ENCODE data around the gene WNK3.

Gene WNK3

DNA sequence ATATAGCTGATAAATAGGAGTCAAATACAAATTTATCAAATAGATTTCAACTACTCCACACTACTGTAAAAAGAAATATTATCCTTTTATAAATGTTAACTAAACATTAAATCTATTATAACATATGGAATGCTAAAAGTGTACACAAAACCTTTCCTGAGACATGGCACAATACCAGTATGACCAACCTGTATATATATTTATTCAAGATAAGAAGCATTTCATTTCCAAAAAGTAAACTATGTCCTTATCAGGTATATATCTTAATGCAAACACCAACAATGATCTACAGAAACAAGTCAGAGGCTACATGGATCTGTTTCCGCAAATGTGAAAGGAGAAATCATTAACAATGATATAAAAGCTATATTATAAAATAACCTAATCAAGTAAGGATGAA lies 37.8 kb downstream of the WNK3 start:
- Histone ChIP-seq H3K27ac (ENCODE audit: insufficient read depth, low read length, poor library complexity, severe bottlenecking) (no peak overlapping the region), H3K36me3 (ENCODE audit: control insufficient read depth, insufficient read depth, low read length) (no peaks in the 10 kb centered on the region), H3K27me3 (replicated peaks; ENCODE audit: control insufficient read depth, insufficient read depth, low read length, poor library complexity, severe bottlenecking) (no peaks in the 10 kb centered on the region), H3K4me3 (ENCODE audit: insufficient read depth, low read depth, low read length, poor library complexity, severe bottlenecking) (no peak overlapping the region), H3K4me1 (ENCODE audit: control insufficient read depth, insufficient read depth, low read length, poor library complexity, severe bottlenecking) (no peaks in the 10 kb centered on the region), H3K9me3 (ENCODE audit: control insufficient read depth, low read length) (no peaks in the 10 kb centered on the region)
- DNase-seq, result no peak

GRCh38 chrX:54306379-54306778 lies 51.5 kb downstream of the WNK3 start:
- Histone ChIP-seq H3K9me3 (ENCODE audit: control insufficient read depth, low read length) (no peaks in the 10 kb centered on the region), H3K36me3 (ENCODE audit: control insufficient read depth, insufficient read depth, low read length) (no peaks in the 10 kb centered on the region), H3K4me1 (ENCODE audit: control insufficient read depth, insufficient read depth, low read length, poor library complexity, severe bottlenecking) (no peaks in the 10 kb centered on the region), H3K27ac (ENCODE audit: insufficient read depth, low read length, poor library complexity, severe bottlenecking) (no peak overlapping the region), H3K27me3 (replicated peaks; ENCODE audit: control insufficient read depth, insufficient read depth, low read length, poor library complexity, severe bottlenecking) (no peaks in the 10 kb centered on the region), H3K4me3 (ENCODE audit: insufficient read depth, low read depth, low read length, poor library complexity, severe bottlenecking) (no peak overlapping the region)
- DNase-seq, result no peak

- H3K36me3 ChIP-seq (ENCODE audit: control insufficient read depth, insufficient read depth, low read length), result no peaks in the 10 kb centered on the region
- no peaks in the 10 kb centered on the region for H3K4me1 ChIP-seq (ENCODE audit: control insufficient read depth, insufficient read depth, low read length, poor library complexity, severe bottlenecking)
- no peaks in the 10 kb centered on the region for H3K9me3 ChIP-seq (ENCODE audit: control insufficient read depth, low read length)
- no peak overlapping the region for H3K4me3 ChIP-seq (ENCODE audit: insufficient read depth, low read depth, low read length, poor library complexity, severe bottlenecking)
- no peak overlapping the region for H3K27ac ChIP-seq (ENCODE audit: insufficient read depth, low read length, poor library complexity, severe bottlenecking)
- no peak for DNase-seq
- H3K27me3 ChIP-seq (replicated peaks; ENCODE audit: control insufficient read depth, insufficient read depth, low read length, poor library complexity, severe bottlenecking), result no peaks in the 10 kb centered on the region
Observed at GRCh38 chrX:54301516-54301915, 56.3 kb downstream of the WNK3 start.

DNA sequence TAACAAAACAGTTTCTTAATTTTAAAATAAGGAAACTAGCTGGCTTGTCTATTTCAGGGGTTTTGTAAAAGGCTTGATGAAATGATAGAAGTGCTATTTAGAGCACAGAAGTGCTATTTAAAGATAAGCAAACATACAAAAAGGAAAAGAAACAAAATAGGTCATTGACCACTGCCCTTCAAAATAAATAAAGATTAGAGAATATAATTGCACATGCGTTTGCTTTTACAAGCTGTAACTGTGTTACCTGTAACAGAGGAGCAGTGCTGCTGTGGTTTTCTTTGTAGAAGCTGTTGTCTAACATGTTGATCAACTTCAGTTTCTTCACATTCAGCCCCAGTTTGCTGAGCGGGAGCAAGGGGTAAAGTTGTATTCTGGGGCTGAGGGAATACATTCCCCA lies 63.5 kb downstream of the WNK3 start:
- Histone ChIP-seq H3K9me3 (ENCODE audit: control insufficient read depth, low read length) (no peaks in the 10 kb centered on the region), H3K27ac (ENCODE audit: insufficient read depth, low read length, poor library complexity, severe bottlenecking) (no peak overlapping the region), H3K4me3 (ENCODE audit: insufficient read depth, low read depth, low read length, poor library complexity, severe bottlenecking) (no peak overlapping the region), H3K4me1 (ENCODE audit: control insufficient read depth, insufficient read depth, low read length, poor library complexity, severe bottlenecking) (no peaks in the 10 kb centered on the region), H3K27me3 (replicated peaks; ENCODE audit: control insufficient read depth, insufficient read depth, low read length, poor library complexity, severe bottlenecking) (no peaks in the 10 kb centered on the region), H3K36me3 (ENCODE audit: control insufficient read depth, insufficient read depth, low read length) (no peaks in the 10 kb centered on the region)
- no peak for DNase-seq

DNA sequence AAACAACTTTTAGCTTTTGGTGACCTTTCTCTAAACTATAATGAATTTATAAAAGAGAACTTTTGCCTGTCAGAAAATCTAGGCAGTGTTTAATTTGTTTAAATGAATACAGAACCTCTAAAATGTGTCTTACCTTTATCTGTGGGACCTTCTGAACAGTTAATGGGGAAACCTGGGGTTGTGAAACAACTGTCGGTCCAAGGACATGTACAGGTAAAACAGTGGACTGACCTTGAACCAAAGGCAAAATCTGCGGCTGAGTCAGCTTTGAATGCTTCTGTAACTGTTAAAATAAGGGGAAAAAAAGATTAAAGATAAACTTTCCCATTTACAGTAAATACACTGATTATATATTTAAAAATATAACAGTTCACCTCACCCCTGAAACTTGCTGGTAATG lies 65.1 kb downstream of the WNK3 start:
- H3K36me3 ChIP-seq (ENCODE audit: control insufficient read depth, insufficient read depth, low read length), result no peaks in the 10 kb centered on the region
- H3K4me1 ChIP-seq (ENCODE audit: control insufficient read depth, insufficient read depth, low read length, poor library complexity, severe bottlenecking), result no peaks in the 10 kb centered on the region
- no peaks in the 10 kb centered on the region for H3K27me3 ChIP-seq (replicated peaks; ENCODE audit: control insufficient read depth, insufficient read depth, low read length, poor library complexity, severe bottlenecking)
- DNase-seq, result no peak
- no peak overlapping the region for H3K4me3 ChIP-seq (ENCODE audit: insufficient read depth, low read depth, low read length, poor library complexity, severe bottlenecking)
- H3K9me3 ChIP-seq (ENCODE audit: control insufficient read depth, low read length), result no peaks in the 10 kb centered on the region
- H3K27ac ChIP-seq (ENCODE audit: insufficient read depth, low read length, poor library complexity, severe bottlenecking), result no peak overlapping the region

GRCh38 chrX:54291758-54292157 lies 66.1 kb downstream of the WNK3 start:
- Histone ChIP-seq H3K27me3 (replicated peaks; ENCODE audit: control insufficient read depth, insufficient read depth, low read length, poor library complexity, severe bottlenecking) (no peaks in the 10 kb centered on the region), H3K4me1 (ENCODE audit: control insufficient read depth, insufficient read depth, low read length, poor library complexity, severe bottlenecking) (no peaks in the 10 kb centered on the region), H3K27ac (ENCODE audit: insufficient read depth, low read length, poor library complexity, severe bottlenecking) (no peak overlapping the region), H3K9me3 (ENCODE audit: control insufficient read depth, low read length) (no peaks in the 10 kb centered on the region), H3K4me3 (ENCODE audit: insufficient read depth, low read depth, low read length, poor library complexity, severe bottlenecking) (no peak overlapping the region), H3K36me3 (ENCODE audit: control insufficient read depth, insufficient read depth, low read length) (no peaks in the 10 kb centered on the region)
- DNase-seq, result no peak

GRCh38 chrX:54288968-54289367 lies 68.9 kb downstream of the WNK3 start:
- Histone ChIP-seq H3K9me3 (ENCODE audit: control insufficient read depth, low read length) (no peaks in the 10 kb centered on the region), H3K4me1 (ENCODE audit: control insufficient read depth, insufficient read depth, low read length, poor library complexity, severe bottlenecking) (no peaks in the 10 kb centered on the region), H3K36me3 (ENCODE audit: control insufficient read depth, insufficient read depth, low read length) (no peaks in the 10 kb centered on the region), H3K27me3 (replicated peaks; ENCODE audit: control insufficient read depth, insufficient read depth, low read length, poor library complexity, severe bottlenecking) (no peaks in the 10 kb centered on the region), H3K27ac (ENCODE audit: insufficient read depth, low read length, poor library complexity, severe bottlenecking) (no peak overlapping the region), H3K4me3 (ENCODE audit: insufficient read depth, low read depth, low read length, poor library complexity, severe bottlenecking) (no peak overlapping the region)
- DNase-seq, result no peak

- H3K4me1 ChIP-seq (ENCODE audit: control insufficient read depth, insufficient read depth, low read length, poor library complexity, severe bottlenecking), result no peaks in the 10 kb centered on the region
- H3K27me3 ChIP-seq (replicated peaks; ENCODE audit: control insufficient read depth, insufficient read depth, low read length, poor library complexity, severe bottlenecking), result no peaks in the 10 kb centered on the region
- no peak overlapping the region for H3K27ac ChIP-seq (ENCODE audit: insufficient read depth, low read length, poor library complexity, severe bottlenecking)
- no peaks in the 10 kb centered on the region for H3K9me3 ChIP-seq (ENCODE audit: control insufficient read depth, low read length)
- no peak overlapping the region for H3K4me3 ChIP-seq (ENCODE audit: insufficient read depth, low read depth, low read length, poor library complexity, severe bottlenecking)
- DNase-seq, result no peak
- H3K36me3 ChIP-seq (ENCODE audit: control insufficient read depth, insufficient read depth, low read length), result no peaks in the 10 kb centered on the region
Observed at GRCh38 chrX:54288277-54288676, 69.6 kb downstream of the WNK3 start.

GRCh38 chrX:54281676-54282075 lies 76.2 kb downstream of the WNK3 start:
- Histone ChIP-seq H3K36me3 (ENCODE audit: control insufficient read depth, insufficient read depth, low read length) (no peaks in the 10 kb centered on the region), H3K4me1 (ENCODE audit: control insufficient read depth, insufficient read depth, low read length, poor library complexity, severe bottlenecking) (no peaks in the 10 kb centered on the region), H3K27ac (ENCODE audit: insufficient read depth, low read length, poor library complexity, severe bottlenecking) (no peak overlapping the region), H3K9me3 (ENCODE audit: control insufficient read depth, low read length) (no peaks in the 10 kb centered on the region), H3K27me3 (replicated peaks; ENCODE audit: control insufficient read depth, insufficient read depth, low read length, poor library complexity, severe bottlenecking) (no peaks in the 10 kb centered on the region), H3K4me3 (ENCODE audit: insufficient read depth, low read depth, low read length, poor library complexity, severe bottlenecking) (no peak overlapping the region)
- no peak for DNase-seq

GRCh38 chrX:54280466-54280865 lies 77.4 kb downstream of the WNK3 start:
- Histone ChIP-seq H3K4me3 (ENCODE audit: insufficient read depth, low read depth, low read length, poor library complexity, severe bottlenecking) (no peak overlapping the region), H3K4me1 (ENCODE audit: control insufficient read depth, insufficient read depth, low read length, poor library complexity, severe bottlenecking) (no peaks in the 10 kb centered on the region), H3K9me3 (ENCODE audit: control insufficient read depth, low read length) (no peaks in the 10 kb centered on the region), H3K36me3 (ENCODE audit: control insufficient read depth, insufficient read depth, low read length) (no peaks in the 10 kb centered on the region), H3K27me3 (replicated peaks; ENCODE audit: control insufficient read depth, insufficient read depth, low read length, poor library complexity, severe bottlenecking) (no peaks in the 10 kb centered on the region), H3K27ac (ENCODE audit: insufficient read depth, low read length, poor library complexity, severe bottlenecking) (no peak overlapping the region)
- DNase-seq, result no peak

- H3K36me3 ChIP-seq (ENCODE audit: control insufficient read depth, insufficient read depth, low read length), result no peaks in the 10 kb centered on the region
- no peak overlapping the region for H3K4me3 ChIP-seq (ENCODE audit: insufficient read depth, low read depth, low read length, poor library complexity, severe bottlenecking)
- no peaks in the 10 kb centered on the region for H3K27me3 ChIP-seq (replicated peaks; ENCODE audit: control insufficient read depth, insufficient read depth, low read length, poor library complexity, severe bottlenecking)
- H3K9me3 ChIP-seq (ENCODE audit: control insufficient read depth, low read length), result no peaks in the 10 kb centered on the region
- no peak for DNase-seq
- H3K4me1 ChIP-seq (ENCODE audit: control insufficient read depth, insufficient read depth, low read length, poor library complexity, severe bottlenecking), result no peaks in the 10 kb centered on the region
- H3K27ac ChIP-seq (ENCODE audit: insufficient read depth, low read length, poor library complexity, severe bottlenecking), result no peak overlapping the region
Observed at GRCh38 chrX:54271664-54272063, 86.2 kb downstream of the WNK3 start.
